ENCODE results near the gene TNS1. TPM values are rescaled to one million over a fixed set of nuclear protein-coding genes. Genes with fewer than 3 reads are reported as not detected.

The TNS1 gene
- total and polyA plus RNA-seq, 2 experiments from 2014 or later, result 81.6 to 99.3 TPM

DNA sequence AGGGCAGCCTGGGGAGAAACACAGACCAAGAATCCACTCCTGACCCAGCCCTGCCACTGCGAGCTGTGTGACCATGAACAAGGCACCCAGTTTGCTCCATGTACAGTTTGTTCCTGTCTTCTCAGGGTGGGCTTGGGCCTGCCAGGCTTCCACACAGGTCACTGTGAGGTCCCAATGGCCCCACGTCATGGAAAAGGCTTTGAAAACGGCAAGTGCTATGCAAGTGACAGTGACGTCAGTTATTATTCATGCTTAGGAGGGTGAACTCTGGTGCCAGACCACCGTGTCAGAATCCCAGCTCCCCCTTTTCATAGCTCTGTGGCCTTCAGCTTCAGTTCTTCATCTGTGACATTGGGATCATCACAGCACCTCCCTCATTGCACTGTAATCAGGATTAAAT, 87.1 kb downstream of the TNS1 start:
- Histone ChIP-seq H3K9ac (no peak overlapping the region), H3K79me2 (ENCODE audit: insufficient read depth) (peaks cover 100% of the 10 kb centered on the region), H4K20me1 (ENCODE audit: insufficient read depth) (no peaks in the 10 kb centered on the region), H3K4me2 (ENCODE audit: unreplicated experiment) (no peak overlapping the region), H3K4me3 (no peak overlapping the region), H3F3A (ENCODE audit: insufficient read depth) (peaks cover 40% of the 10 kb centered on the region), H3K9me3 (ENCODE audit: low read depth) (no peaks in the 10 kb centered on the region), H3K27me3 (replicated peaks; ENCODE audit: insufficient read depth) (no peaks in the 10 kb centered on the region), H3K27ac (no peak overlapping the region), H3K4me1 (ENCODE audit: insufficient read depth) (peaks cover 38% of the 10 kb centered on the region), H3K36me3 (ENCODE audit: low read depth) (peaks cover 14% of the 10 kb centered on the region; the same call in 1 of the 2 replicates), H3K9me2 (ENCODE audit: insufficient read depth) (no peaks in the 10 kb centered on the region), H2AFZ (no peak overlapping the region)
- TF ChIP-seq EZH2 (IDR thresholded peaks at IDR 0.05; ENCODE audit: insufficient read depth, poor library complexity, severe bottlenecking) (no peak), EZH2phosphoT487 (IDR thresholded peaks at IDR 0.05; ENCODE audit: insufficient read depth, low read depth) (no peak)
- 90 to 92% methylated on average over 5 of the region's 5 CpGs for WGBS, 2 experiments (ENCODE audit: low coverage in 1 of 2, low lambda C conversion rate in 2 of 2, missing lambda C conversion rate in 2 of 2)
- in situ Hi-C loops (cut with MboI), result no loop called here
- no peak for DNase-seq

DNA sequence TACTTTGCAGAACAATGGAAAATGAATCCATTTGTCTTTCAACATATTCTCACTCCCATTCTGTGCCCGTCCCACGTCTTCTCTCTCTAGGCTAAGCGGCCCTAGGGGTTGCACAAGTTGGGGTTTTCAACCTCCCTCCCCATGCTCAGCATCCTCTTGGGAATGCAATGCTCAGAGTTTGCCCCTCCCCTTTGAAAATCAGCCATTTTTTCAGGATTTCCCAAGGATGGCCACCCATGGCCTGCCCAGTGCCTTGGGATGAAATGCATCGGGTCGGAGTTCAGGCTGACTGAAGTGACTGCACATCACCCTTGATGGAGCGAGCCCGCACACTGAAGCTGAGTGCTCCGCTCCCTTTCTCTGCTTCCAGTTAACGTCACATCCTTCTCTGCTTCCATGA, 87.9 kb downstream of the TNS1 start:
- H3K9ac ChIP-seq, result no peak overlapping the region
- peaks cover 14% of the 10 kb centered on the region; the same call in 1 of the 2 replicates for H3K36me3 ChIP-seq (ENCODE audit: low read depth)
- 89 to 91% methylated on average over 9 of the region's 9 CpGs for WGBS, 2 experiments (ENCODE audit: low coverage in 1 of 2, low lambda C conversion rate in 2 of 2, missing lambda C conversion rate in 2 of 2)
- no peaks in the 10 kb centered on the region for H4K20me1 ChIP-seq (ENCODE audit: insufficient read depth)
- peaks cover 100% of the 10 kb centered on the region for H3K79me2 ChIP-seq (ENCODE audit: insufficient read depth)
- DNase-seq, result no peak
- no peak overlapping the region for H3K27ac ChIP-seq
- H3K4me3 ChIP-seq, result no peak overlapping the region
- no peaks in the 10 kb centered on the region for H3K27me3 ChIP-seq (replicated peaks; ENCODE audit: insufficient read depth)
- H3F3A ChIP-seq (ENCODE audit: insufficient read depth), result peaks cover 32% of the 10 kb centered on the region
- no peak overlapping the region for H2AFZ ChIP-seq
- no peak overlapping the region for H3K4me2 ChIP-seq (ENCODE audit: unreplicated experiment)
- H3K9me3 ChIP-seq (ENCODE audit: low read depth), result no peaks in the 10 kb centered on the region
- H3K4me1 ChIP-seq (ENCODE audit: insufficient read depth), result peaks cover 35% of the 10 kb centered on the region
- H3K9me2 ChIP-seq (ENCODE audit: insufficient read depth), result no peaks in the 10 kb centered on the region
- in situ Hi-C loops (cut with MboI), result no loop called here
- TF ChIP-seq EZH2phosphoT487 (IDR thresholded peaks at IDR 0.05; ENCODE audit: insufficient read depth, low read depth), result no peak
- no peak for TF ChIP-seq EZH2 (IDR thresholded peaks at IDR 0.05; ENCODE audit: insufficient read depth, poor library complexity, severe bottlenecking)

GRCh38 chr2:217914078-217914477, 88.7 kb downstream of the TNS1 start:
- Histone ChIP-seq H3K9ac (no peak overlapping the region), H3K9me2 (ENCODE audit: insufficient read depth) (no peaks in the 10 kb centered on the region), H3K4me1 (ENCODE audit: insufficient read depth) (peaks cover 27% of the 10 kb centered on the region), H3K79me2 (ENCODE audit: insufficient read depth) (peaks cover 100% of the 10 kb centered on the region), H3F3A (ENCODE audit: insufficient read depth) (peaks cover 29% of the 10 kb centered on the region), H3K36me3 (ENCODE audit: low read depth) (peaks cover 14% of the 10 kb centered on the region; the same call in 1 of the 2 replicates), H3K4me3 (no peak overlapping the region), H3K27ac (0 out of 2 replicates have a peak overlapping the region, but pooled peaks have one; percentile 0), H4K20me1 (ENCODE audit: insufficient read depth) (no peaks in the 10 kb centered on the region), H3K27me3 (replicated peaks; ENCODE audit: insufficient read depth) (no peaks in the 10 kb centered on the region), H2AFZ (no peak overlapping the region), H3K4me2 (ENCODE audit: unreplicated experiment) (no peak overlapping the region), H3K9me3 (ENCODE audit: low read depth) (no peaks in the 10 kb centered on the region)
- TF ChIP-seq EZH2 (IDR thresholded peaks at IDR 0.05; ENCODE audit: insufficient read depth, poor library complexity, severe bottlenecking) (no peak), EZH2phosphoT487 (IDR thresholded peaks at IDR 0.05; ENCODE audit: insufficient read depth, low read depth) (no peak)
- 76 to 92% methylated on average over 1 of the region's 1 CpG for WGBS, 2 experiments (ENCODE audit: low coverage in 1 of 2, low lambda C conversion rate in 2 of 2, missing lambda C conversion rate in 2 of 2)
- in situ Hi-C loops (cut with MboI), result no loop called here
- no peak for DNase-seq

GRCh38 chr2:217913436-217913835, 89.4 kb downstream of the TNS1 start:
- in situ Hi-C loops (cut with MboI), result no loop called here
- H3K79me2 ChIP-seq (ENCODE audit: insufficient read depth), result peaks cover 98% of the 10 kb centered on the region

More at GRCh38 chr2:217913436-217913835, 89.4 kb downstream of the TNS1 start:
- Histone ChIP-seq H3K9me3 (ENCODE audit: low read depth) (no peaks in the 10 kb centered on the region), H3K27ac (no peak overlapping the region), H3K4me3 (no peak overlapping the region), H3K27me3 (replicated peaks; ENCODE audit: insufficient read depth) (no peaks in the 10 kb centered on the region), H4K20me1 (ENCODE audit: insufficient read depth) (no peaks in the 10 kb centered on the region), H3K4me2 (ENCODE audit: unreplicated experiment) (no peak overlapping the region), H2AFZ (no peak overlapping the region), H3K9ac (no peak overlapping the region), H3K4me1 (ENCODE audit: insufficient read depth) (peaks cover 23% of the 10 kb centered on the region), H3K36me3 (ENCODE audit: low read depth) (peaks cover 14% of the 10 kb centered on the region; the same call in 1 of the 2 replicates), H3F3A (ENCODE audit: insufficient read depth) (peaks cover 27% of the 10 kb centered on the region; the same call in 1 of the 2 replicates), H3K9me2 (ENCODE audit: insufficient read depth) (no peaks in the 10 kb centered on the region)
- TF ChIP-seq EZH2 (IDR thresholded peaks at IDR 0.05; ENCODE audit: insufficient read depth, poor library complexity, severe bottlenecking) (no peak), EZH2phosphoT487 (IDR thresholded peaks at IDR 0.05; ENCODE audit: insufficient read depth, low read depth) (no peak)
- DNase-seq, result no peak
- WGBS, 2 experiments (ENCODE audit: low coverage in 1 of 2, low lambda C conversion rate in 2 of 2, missing lambda C conversion rate in 2 of 2), result 78 to 86% methylated on average over 3 of the region's 3 CpGs

All from GM23248 (cell line).